ENCODE data around the gene APOC1.
"Not testable (repeated sequence)": the region's sequence is repeated elsewhere in the genome, so short reads cannot be mapped to it uniquely, and the experiment has no call there.

APOC1 gene

DNA sequence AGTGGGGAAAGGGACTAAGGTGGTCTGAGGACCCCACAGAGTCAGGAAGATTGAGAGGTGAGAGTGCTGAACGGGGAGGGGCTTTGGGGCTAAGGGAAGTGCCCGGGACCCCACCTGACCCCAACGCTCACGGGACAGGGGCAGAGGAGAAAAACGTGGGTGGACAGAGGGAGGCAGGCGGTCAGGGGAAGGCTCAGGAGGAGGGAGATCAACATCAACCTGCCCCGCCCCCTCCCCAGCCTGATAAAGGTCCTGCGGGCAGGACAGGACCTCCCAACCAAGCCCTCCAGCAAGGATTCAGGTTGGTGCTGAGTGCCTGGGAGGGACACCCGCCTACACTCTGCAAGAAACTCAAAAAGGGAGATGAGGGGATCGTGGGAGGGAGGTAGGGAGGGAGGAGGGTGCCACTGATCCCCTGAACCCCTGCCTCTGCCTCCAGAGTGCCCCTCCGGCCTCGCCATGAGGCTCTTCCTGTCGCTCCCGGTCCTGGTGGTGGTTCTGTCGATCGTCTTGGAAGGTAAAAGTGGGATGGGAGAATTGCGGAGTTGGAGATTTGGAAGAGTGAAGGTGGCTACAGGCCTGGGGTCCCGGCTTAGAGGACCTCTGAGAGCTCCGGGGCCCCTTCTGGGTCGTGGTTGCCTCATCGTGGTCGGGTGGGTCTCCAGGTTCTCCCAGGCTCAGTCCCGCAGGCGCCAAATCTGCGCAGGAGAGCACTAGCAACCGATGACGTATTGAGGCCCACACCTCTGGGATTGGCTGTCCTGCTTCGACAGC lies at the start of gene APOC1:
TSS of gene APOC1 (plus strand) at position 176 of the 774 bp plus-strand sequence. CDS start at position 460, 284 bp downstream.
- DNase-seq (ENCODE audit: low read depth in 2 of 2): peak; percentile 55 to 72

- no peak for DNase-seq (ENCODE audit: low read depth in 2 of 2)
Measured at GRCh38 chr19:44865196-44865767, 49.1 kb upstream of the APOC1 start.

DNA sequence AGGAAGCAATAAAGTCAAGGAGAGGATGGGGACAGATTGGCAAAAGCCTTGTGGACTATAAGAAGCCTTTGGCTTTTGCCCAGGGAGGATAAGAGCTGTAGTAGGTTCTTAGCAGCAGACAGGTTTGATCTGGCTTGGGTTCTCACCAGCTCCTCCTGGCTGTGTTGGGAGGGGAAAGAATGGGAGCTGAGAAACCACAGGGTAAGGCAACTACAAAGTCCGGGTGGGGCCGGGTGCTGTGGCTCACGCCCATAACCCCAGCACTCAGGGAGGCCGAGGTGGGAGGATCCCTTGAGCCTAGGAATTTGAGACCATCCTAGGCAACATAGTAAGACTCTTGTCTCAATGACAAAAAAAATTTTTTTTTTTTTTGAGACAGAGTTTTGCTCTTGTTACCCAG lies 47.7 kb upstream of the APOC1 start:
- DNase-seq (ENCODE audit: low read depth in 2 of 2): no peak

GRCh38 chr19:44867578-44867977 lies 46.8 kb upstream of the APOC1 start:
- no peak for DNase-seq (ENCODE audit: low read depth in 2 of 2)

DNA sequence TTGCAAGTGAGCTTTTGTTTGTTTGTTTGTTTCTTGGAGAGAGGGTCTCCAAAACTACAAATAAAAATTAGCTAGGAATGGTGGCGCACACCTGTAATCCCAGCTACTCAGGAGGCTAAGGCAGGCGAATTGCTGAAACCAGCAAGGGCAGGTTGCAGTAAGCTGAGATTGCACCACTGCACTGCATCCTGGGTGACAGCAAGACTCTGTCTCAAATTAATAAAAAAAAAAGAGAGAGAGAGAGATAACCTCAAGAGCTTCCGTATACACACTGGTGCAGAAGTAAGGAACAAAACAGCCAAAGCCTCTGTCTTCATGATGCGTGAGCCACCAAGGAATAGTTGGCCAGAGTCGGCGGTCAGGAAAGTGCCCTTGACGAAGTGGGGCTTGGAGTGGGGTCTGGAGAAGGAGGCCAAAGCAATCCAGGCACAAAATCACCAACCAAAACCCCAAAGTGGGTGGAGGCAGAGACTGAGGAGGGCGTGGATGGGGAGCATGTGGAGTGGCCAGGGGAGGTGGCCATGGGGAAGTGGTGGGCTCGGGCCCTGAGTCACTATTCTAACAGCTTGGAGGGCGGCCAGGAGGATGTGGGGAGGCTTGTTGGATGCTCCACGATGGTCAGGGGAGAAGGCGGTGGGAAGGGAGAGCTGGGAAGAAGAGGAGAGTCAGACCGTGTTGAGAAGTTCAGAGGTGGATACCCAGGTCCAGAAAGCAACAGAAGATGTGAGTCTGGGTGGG lies 44.5 kb upstream of the APOC1 start:
- no peak for DNase-seq (ENCODE audit: low read depth in 2 of 2)

DNA sequence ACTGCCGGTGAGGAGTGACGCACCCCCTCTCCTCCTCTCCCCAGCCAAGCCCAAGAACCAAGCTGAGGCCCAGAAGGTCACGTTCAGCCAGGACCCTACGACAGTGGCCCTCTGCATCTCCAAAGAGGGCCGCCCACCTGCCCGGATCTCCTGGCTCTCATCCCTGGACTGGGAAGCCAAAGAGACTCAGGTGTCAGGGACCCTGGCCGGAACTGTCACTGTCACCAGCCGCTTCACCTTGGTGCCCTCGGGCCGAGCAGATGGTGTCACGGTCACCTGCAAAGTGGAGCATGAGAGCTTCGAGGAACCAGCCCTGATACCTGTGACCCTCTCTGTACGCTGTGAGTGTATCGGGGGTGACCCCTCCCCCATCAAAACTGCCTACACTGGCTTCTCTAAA lies 42.6 kb upstream of the APOC1 start:
- DNase-seq (ENCODE audit: low read depth in 2 of 2): no peak

DNA sequence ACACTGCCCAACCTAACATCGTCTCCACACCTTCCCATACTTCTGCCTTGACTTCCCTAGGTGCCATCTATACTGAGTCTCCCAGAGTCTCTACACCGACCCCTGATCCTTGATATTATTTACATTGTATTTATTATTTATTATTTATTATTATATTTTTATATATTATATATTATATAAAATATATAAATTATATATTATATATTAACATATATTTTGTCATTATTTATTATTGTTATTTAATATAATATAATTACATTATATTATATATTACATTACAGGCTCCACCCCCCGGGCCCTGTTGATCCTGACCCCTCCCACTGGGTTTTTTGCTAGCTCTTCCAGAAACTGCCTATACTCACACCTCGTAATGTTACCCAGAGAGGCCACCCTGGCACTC lies 41.7 kb upstream of the APOC1 start:
- DNase-seq (ENCODE audit: low read depth in 2 of 2): no peak

DNA sequence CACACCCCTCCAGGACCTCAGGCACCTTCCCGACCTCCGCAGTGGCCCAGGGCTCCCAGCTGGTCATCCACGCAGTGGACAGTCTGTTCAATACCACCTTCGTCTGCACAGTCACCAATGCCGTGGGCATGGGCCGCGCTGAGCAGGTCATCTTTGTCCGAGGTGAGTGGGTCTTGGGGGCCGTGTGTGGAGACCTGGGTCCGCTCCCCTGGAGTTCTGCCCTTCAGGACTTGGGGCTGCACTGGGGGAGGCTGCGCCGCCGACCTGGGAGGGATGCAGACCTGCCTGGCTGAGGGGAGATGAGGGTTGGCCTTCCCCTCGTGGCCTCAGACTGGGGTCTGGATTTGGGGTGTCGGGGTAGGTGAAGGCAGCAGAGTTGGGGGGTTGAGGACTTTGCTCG lies 40.1 kb upstream of the APOC1 start:
- no peak for DNase-seq (ENCODE audit: low read depth in 2 of 2)

GRCh38 chr19:44875666-44876451 lies 38.5 kb upstream of the APOC1 start:
- no peak for DNase-seq (ENCODE audit: low read depth in 2 of 2)

DNA sequence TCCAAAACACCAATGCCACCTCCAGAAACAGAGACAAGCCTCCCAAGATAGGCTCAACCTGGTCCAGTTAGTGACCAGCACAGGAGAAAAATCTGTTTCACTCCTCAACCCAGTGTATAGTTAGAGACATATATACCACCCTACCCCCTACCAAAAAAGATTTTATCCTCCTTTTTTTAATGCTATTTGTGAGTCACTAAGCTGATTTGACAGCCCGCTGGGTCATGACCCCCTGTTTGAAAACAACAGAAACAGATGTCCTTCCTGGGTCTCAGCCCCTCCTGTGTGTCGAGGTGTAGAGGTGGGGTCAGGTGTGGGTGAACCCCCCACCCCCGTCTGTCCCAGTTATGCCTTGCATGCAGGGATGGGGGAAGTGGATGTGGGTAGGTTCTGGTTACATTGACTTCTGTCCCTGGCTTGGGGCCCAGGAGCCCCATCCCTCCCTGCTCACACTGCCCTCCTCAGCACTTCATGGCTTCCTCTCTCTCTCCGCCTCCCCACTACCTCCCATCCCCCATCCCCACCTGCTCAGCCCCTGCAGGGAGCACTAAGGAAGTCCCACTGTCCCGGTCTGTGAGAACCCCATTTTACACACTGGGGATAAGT lies 37.4 kb upstream of the APOC1 start:
- DNase-seq (ENCODE audit: low read depth in 2 of 2): no peak

GRCh38 chr19:44878120-44878865 lies 36.1 kb upstream of the APOC1 start:
- DNase-seq (ENCODE audit: low read depth in 2 of 2): no peak

DNA sequence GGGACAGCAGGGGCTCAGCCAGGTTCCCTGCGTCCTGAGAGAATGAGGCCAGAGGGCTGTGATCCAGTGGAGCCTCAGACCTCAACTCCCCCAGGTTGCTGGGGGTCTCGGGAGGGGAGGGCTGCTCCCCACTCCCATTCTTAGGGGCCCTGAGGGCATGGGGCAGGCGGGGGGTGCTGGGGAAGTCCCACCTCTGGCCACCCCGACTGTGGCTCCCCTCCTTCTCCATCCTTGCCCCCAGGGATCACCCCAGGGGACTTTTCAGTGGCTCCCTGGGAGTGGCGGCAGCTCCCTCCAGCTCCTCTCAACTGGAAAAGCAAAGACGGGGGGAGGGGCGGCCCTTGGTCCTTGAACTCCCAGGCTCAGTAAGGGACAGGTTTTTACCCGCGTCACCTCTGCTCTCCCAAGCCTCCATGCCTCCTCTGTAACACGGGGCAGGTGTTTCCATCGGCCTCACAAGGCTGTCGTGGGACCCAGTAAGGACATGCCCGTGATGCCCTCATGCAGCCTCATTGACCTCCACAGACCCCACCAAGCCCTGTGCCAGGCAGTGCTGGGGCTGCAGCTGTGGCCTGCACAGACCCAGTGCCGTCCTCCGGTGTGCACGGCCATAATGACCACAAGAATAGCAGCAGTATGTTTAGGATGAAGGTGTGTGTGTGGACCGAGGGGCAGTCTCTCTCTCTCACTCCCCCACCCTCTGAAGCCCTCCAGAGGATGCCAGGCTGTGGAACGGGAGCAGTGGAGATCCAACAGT lies 34.9 kb upstream of the APOC1 start:
- DNase-seq (ENCODE audit: low read depth in 2 of 2): no peak

DNA sequence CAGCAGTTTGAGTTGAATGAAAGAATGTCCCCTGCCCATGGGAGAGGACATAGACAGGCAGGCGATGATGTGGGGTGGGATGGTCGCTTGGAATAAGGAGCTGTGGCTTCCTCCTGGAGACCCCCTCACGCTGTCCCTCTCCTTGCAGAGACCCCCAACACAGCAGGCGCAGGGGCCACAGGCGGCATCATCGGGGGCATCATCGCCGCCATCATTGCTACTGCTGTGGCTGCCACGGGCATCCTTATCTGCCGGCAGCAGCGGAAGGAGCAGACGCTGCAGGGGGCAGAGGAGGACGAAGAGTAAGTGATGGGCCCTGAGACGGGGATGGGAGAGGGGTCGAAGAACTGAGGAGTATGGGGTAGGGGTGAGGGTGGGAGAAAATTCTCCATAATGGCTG lies 32.3 kb upstream of the APOC1 start:
- DNase-seq (ENCODE audit: low read depth in 2 of 2): no peak

DNA sequence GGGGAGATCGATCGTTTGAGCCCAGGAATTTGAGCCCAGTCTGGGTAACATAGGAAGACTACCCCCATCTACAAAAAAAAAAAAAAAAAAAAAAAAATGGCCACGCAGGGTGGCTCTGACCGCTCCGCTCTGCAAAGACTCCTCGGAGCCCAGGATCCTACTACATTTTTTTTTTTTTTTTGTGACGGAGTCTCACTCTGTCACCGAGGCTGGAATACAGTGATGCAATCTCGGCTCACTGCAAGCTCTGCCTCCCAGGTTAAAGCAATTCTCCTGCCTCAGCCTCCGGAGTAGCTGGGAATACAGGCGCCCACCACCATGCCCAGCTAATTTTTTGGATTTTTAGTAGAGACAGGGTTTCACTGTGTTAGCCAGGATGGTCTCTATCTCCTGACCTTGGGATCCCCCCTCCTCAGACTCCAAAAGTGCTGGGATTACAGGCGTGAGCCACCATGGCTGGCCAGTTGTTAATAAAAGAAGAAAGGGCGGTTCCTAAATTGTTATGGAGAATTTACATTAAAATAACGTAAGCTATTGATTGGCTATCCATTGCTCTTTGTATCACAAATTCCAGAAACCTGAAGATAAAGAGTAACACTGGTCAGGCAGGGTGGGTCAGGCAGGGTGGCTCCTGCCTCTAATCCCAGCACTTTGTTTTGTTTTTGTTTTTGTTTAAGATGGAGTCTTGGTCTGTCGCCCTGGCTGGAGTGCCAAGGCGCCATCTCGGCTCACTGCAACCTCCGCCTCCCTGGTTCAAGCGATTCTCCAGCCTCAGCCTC lies 31.6 kb upstream of the APOC1 start:
- DNase-seq (ENCODE audit: low read depth in 2 of 2): not testable (repeated sequence)

DNA sequence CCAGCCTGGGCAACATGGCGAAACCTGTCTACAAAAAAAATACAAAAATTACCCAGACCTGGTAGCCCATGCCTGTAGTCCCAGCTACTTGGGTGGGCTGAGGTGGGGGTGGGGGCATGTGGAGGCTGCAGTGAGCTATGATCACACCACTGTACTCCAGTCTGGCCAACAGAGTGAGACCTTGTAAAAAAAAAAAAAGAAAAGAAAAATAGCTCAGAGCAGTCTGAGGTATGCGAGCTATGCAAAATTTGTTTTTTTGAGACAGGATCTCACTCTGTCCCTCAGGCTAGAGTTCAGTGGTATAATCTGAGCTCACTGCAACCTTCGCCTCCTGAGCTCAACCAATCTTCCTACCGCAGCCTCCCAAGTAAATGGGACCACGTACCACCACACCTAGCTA lies 30.5 kb upstream of the APOC1 start:
- DNase-seq (ENCODE audit: low read depth in 2 of 2): no peak

GRCh38 chr19:44884566-44884965 lies 29.8 kb upstream of the APOC1 start:
- DNase-seq (ENCODE audit: low read depth in 2 of 2): no peak

- no peak for DNase-seq (ENCODE audit: low read depth in 2 of 2)
Measured at GRCh38 chr19:44886141-44886540, 28.3 kb upstream of the APOC1 start.

DNA sequence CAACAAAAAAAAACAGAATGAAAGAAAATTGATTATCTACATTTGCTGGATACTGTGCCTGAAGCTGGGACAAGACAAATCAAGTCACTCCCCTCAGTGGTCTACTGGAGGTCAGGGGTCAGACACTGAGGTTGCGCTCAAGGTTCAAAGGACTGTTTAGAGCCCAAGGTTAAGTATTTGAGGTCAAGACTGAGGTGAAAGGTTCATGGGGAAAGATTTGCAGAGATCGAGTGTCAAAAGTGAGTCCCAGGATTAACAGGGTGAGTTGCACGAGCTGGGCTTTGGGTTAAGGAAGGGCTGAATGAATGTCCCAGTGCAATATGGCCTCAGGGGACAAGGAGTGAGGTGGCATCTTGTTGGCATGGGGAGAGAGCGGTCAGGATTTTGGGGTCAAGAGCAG lies 26.8 kb upstream of the APOC1 start:
- DNase-seq (ENCODE audit: low read depth in 2 of 2): no peak

GRCh38 chr19:44888335-44888734 lies 26.1 kb upstream of the APOC1 start:
- DNase-seq (ENCODE audit: low read depth in 2 of 2): not testable (repeated sequence)
